Gastrocnemius medialis (tissue), 4 donors: ENCODE results near the gene TERT.

Source experiments
- CTCF ChIP-seq, 5 experiments: fragments of 450-650 bp in 3 of 5; fragments of 200-600 bp in 2 of 5; sonication (generic) in 2 of 5; IDR thresholded peaks in 4 of 5; conservative IDR thresholded peaks in 1 of 5; 1 replicate in 4 of 5; 2 replicates in 1 of 5; pipeline ENCODE4 v1.5.1; 2016 to 2019; ENCODE audit warnings: antibody characterized with exemption in 5 of 5, mild to moderate bottlenecking in 3 of 5, moderate library complexity in 3 of 5
- POLR2A ChIP-seq, 2 donors: fragments of 450-650 bp; IDR thresholded peaks; one replicate each; pipeline ENCODE4 v1.6.1; 2017; ENCODE audit warnings: antibody characterized with exemption in 2 of 2, mild to moderate bottlenecking in 2 of 2, moderate library complexity in 2 of 2

DNA sequence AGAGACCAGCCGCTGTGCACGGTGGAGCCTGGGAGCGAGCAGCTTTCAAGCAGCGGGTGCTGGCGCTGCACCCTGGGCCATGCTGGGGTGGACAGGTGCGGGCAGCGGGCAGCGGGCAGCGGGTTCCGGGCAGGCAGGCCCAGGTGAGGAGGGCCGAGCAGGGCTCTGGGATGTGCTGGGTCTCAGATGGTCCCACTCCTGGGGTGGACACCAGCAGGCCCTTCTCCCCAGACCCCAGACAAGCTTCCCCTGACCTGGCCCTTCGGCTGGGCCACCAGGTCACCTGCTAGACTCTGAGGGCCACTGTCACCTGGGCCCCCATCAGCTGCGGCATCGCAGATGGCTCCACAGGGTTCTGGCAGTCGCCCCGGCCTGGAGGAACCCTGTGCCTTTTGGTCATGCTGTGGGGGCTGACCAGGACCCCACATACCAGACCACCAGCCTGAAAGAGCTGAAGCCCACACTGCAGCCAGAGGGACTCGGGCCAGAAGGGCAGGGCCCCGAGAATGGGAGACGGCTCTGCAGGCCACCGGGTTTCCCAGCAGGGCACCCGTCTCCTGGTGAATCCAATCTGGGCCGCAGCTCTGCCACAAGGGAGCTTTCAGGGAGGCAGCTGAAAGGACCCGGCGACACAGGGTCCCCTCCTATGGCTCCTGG, 91.4 kb downstream of the TERT start:
- TF ChIP-seq CTCF (IDR thresholded peaks at IDR 0.05 in 4 of 5, conservative IDR thresholded peaks at IDR 0.05 in 1 of 5) (no peak), POLR2A (IDR thresholded peaks at IDR 0.05) (no peak)
